Sigmoid colon (tissue), 7 donors: Measurements from ENCODE around the gene TNNT2. TPM values are rescaled to one million over a fixed set of nuclear protein-coding genes. Genes with fewer than 3 reads are reported as not detected.

Experiments used
- DNase-seq: peaks from one replicate; pipeline ENCODE4 v3.0.0-alpha.2; 2019
- H3K27ac ChIP-seq, 4 donors: fragments of 200-600 bp; sonication (generic); one replicate each; pipeline ENCODE4 v1.5.1; 2016 to 2019; ENCODE audit warnings: mild to moderate bottlenecking in 1 of 4
- H3K27me3 ChIP-seq, 3 donors: fragments of 200-600 bp; sonication (generic); one replicate each; pipeline ENCODE4 v1.5.1; 2019; ENCODE audit warnings: mild to moderate bottlenecking in 1 of 3
- H3K36me3 ChIP-seq, 4 donors: fragments of 200-600 bp; sonication (generic); one replicate each; pipeline ENCODE4 v1.5.1; 2016 to 2019
- H3K4me1 ChIP-seq, 4 donors: fragments of 200-600 bp; sonication (generic); one replicate each; pipeline ENCODE4 v1.5.1; 2017 to 2019
- H3K4me3 ChIP-seq, 4 donors: fragments of 200-600 bp; sonication (generic); one replicate each; pipeline ENCODE4 v1.5.1; 2017 to 2019; ENCODE audit warnings: mild to moderate bottlenecking in 2 of 4, moderate library complexity in 1 of 4
- H3K9me3 ChIP-seq, 4 donors: fragments of 200-600 bp in 3 of 4; sonication (generic) in 3 of 4; one replicate each; pipeline versions ENCODE4 v1.5.1 to v1.6.1; 2013 to 2019
- CTCF ChIP-seq, 4 experiments: fragments of 450-650 bp in 3 of 4; fragments of 200-600 bp in 1 of 4; IDR thresholded peaks; one replicate each; pipeline ENCODE4 v1.5.1; 2016 to 2019; ENCODE audit warnings: antibody characterized with exemption in 4 of 4, mild to moderate bottlenecking in 3 of 4, moderate library complexity in 2 of 4
- EP300 ChIP-seq, 4 donors: sonication (generic); formaldehyde crosslinking; IDR thresholded peaks; one replicate each; pipeline ENCODE4 v1.6.1; 2017; ENCODE audit warnings: antibody characterized with exemption in 4 of 4
- POLR2A ChIP-seq, 2 donors: fragments of 450-650 bp; IDR thresholded peaks; one replicate each; pipeline ENCODE4 v1.6.1; 2016; ENCODE audit warnings: antibody characterized with exemption in 2 of 2, mild to moderate bottlenecking in 2 of 2, moderate library complexity in 2 of 2
- POLR2AphosphoS5 ChIP-seq, 4 donors: sonication (generic); formaldehyde crosslinking; IDR thresholded peaks; one replicate each; pipeline ENCODE4 v1.6.1; 2017; ENCODE audit warnings: antibody characterized with exemption in 4 of 4
- WGBS, 2 donors: extraction: QIAGEN DNeasy Blood & Tissue Kit; methylation state at CpG; one replicate each; pipeline ENCODE4 v1.1.7; 2013; 5-methylcytosine and 5-hydroxymethylcytosine counted together
- intact Hi-C: fragments of 100-400 bp; cut with DNase I; formaldehyde crosslinking; loops from one replicate; pipeline ENCODE4 v1.15.1; 2023
- polyA plus RNA-seq, 3 donors: library from polyadenylated mRNA; stranded (reverse); fragments of 200-250 nt; gene quantifications; one replicate each; pipeline ENCODE4 v1.2.3, GENCODE V29; 2013
- total RNA-seq, 4 donors: library from RNA; depleted of rRNA; stranded (reverse); fragments of >200 nt; gene quantifications; one replicate each; pipeline ENCODE4 v1.1.0, GENCODE V29; 2016
- donor health status: healthy with polysubstance abuse.
- donor health status: Bipolar disorder and iron deficiency.
- donor health status: healthy.

The TNNT2 gene
- total and polyA plus RNA-seq, 7 donors, result 0.81 to 34.9 (median 3.9) TPM; not detected in 3

GRCh38 chr1:201400212-201400851 lies 22.9 kb upstream of the TNNT2 start:
- intact Hi-C loops, result no loop called here
- 27 to 70% methylated on average over 11 of the region's 11 CpGs for WGBS, 2 donors
- H3K27ac ChIP-seq, result no peak overlapping the region

GRCh38 chr1:201399352-201400126 lies 22.1 kb upstream of the TNNT2 start:
- no peaks in the 10 kb centered on the region for H3K36me3 ChIP-seq
- peak overlapping the region in 3 of 4 donors; percentile 1 to 14 (median 12) for H3K4me3 ChIP-seq
- 2 to 7% methylated on average over 62 of the region's 62 CpGs for WGBS, 2 donors
- H3K9me3 ChIP-seq, result no peaks in the 10 kb centered on the region
- intact Hi-C loops, result no loop called here
- peaks cover 23 to 44% (median 26%) of the 10 kb centered on the region in 3 donors for H3K27me3 ChIP-seq
- no peak overlapping the region for H3K27ac ChIP-seq
- no peak for DNase-seq
- TF ChIP-seq CTCF (IDR thresholded peaks at IDR 0.05) (no peak), POLR2A (IDR thresholded peaks at IDR 0.05) (peak in 1 of 2 donors; percentile 22)
- peaks cover 0 to 11% (median 5%) of the 10 kb centered on the region in 4 donors for H3K4me1 ChIP-seq

More at GRCh38 chr1:201400212-201400851, 22.9 kb upstream of the TNNT2 start:
- Histone ChIP-seq H3K9me3 (no peaks in the 10 kb centered on the region), H3K36me3 (no peaks in the 10 kb centered on the region), H3K27me3 (peaks cover 23 to 44% (median 26%) of the 10 kb centered on the region in 3 donors), H3K4me1 (peaks cover 0 to 11% (median 5%) of the 10 kb centered on the region in 4 donors), H3K4me3 (no peak overlapping the region)
- TF ChIP-seq CTCF (IDR thresholded peaks at IDR 0.05), result no peak
- no peak for TF ChIP-seq POLR2AphosphoS5 (IDR thresholded peaks at IDR 0.05)
- no peak for TF ChIP-seq EP300 (IDR thresholded peaks at IDR 0.05)
- no peak for TF ChIP-seq POLR2A (IDR thresholded peaks at IDR 0.05)
- DNase-seq, result no peak

- Histone ChIP-seq H3K4me3 (peak within 1 kb of the TSS in 3 of 4 donors; percentile 1 to 14 (median 12)), H3K36me3 (no peaks in the 10 kb centered on the region), H3K27ac (peak within 1 kb of the TSS in 1 of 4 donors; percentile 41), H3K9me3 (no peaks in the 10 kb centered on the region), H3K4me1 (peaks cover 0 to 11% (median 5%) of the 10 kb centered on the region in 4 donors), H3K27me3 (peaks cover 23 to 44% (median 26%) of the 10 kb centered on the region in 3 donors)
- no peak for DNase-seq
- TF ChIP-seq POLR2A (IDR thresholded peaks at IDR 0.05), result no peak
- TF ChIP-seq CTCF (IDR thresholded peaks at IDR 0.05), result no peak
- no peak for TF ChIP-seq EP300 (IDR thresholded peaks at IDR 0.05)
- no peak for TF ChIP-seq POLR2AphosphoS5 (IDR thresholded peaks at IDR 0.05)
- 3 to 8% methylated on average over 25 of the region's 25 CpGs for WGBS, 2 donors
- intact Hi-C loops, result no loop called here
Observed at GRCh38 chr1:201399018-201399351, 21.5 kb upstream of the TNNT2 start, which contains the start of gene LAD1. Gene LAD1 (minus strand): TSS chr1:201399324. CDS start chr1:201399306, 18 bp downstream.

GRCh38 chr1:201397675-201398074 lies 20.2 kb upstream of the TNNT2 start:
- 17 to 68% methylated on average over 2 of the region's 2 CpGs for WGBS, 2 donors
- no peak for DNase-seq
- peak overlapping the region in 1 of 4 donors; percentile 41 for H3K27ac ChIP-seq
- peak in 1 of 4 donors; percentile 27 for TF ChIP-seq POLR2AphosphoS5 (IDR thresholded peaks at IDR 0.05)
- no peak for TF ChIP-seq CTCF (IDR thresholded peaks at IDR 0.05)
- TF ChIP-seq POLR2A (IDR thresholded peaks at IDR 0.05), result peak in 1 of 2 donors; percentile 53
- TF ChIP-seq EP300 (IDR thresholded peaks at IDR 0.05), result no peak
- H3K4me3 ChIP-seq, result no peak overlapping the region
- peaks cover 23 to 42% (median 26%) of the 10 kb centered on the region in 3 donors for H3K27me3 ChIP-seq
- no peaks in the 10 kb centered on the region for H3K36me3 ChIP-seq
- no peaks in the 10 kb centered on the region for H3K9me3 ChIP-seq
- H3K4me1 ChIP-seq, result peaks cover 0 to 11% (median 5%) of the 10 kb centered on the region in 4 donors
- intact Hi-C loops, result no loop called here
